Eye (tissue), 1 donor: ENCODE results near the gene KRTAP5-2.
"Not testable (repeated sequence)": the region's sequence is repeated elsewhere in the genome, so short reads cannot be mapped to it uniquely, and the experiment has no call there.

Experiments used
- DNase-seq: peaks from one replicate; pipeline ENCODE4 v3.0.0-alpha.2; 2015

The KRTAP5-2 gene

GRCh38 chr11:1597994-1598380 is at the start of gene KRTAP5-2:
KRTAP5-2 (minus strand) TSS chr11:1598294; CDS start chr11:1598250, 44 bp downstream.
- DNase-seq: no peak

- not testable (repeated sequence) for DNase-seq
Observed at GRCh38 chr11:1646540-1646939, 48.4 kb upstream of the KRTAP5-2 start.

GRCh38 chr11:1645357-1645821 is 47.3 kb upstream of the KRTAP5-2 start:
- DNase-seq: no peak

GRCh38 chr11:1644601-1645356 is 46.7 kb upstream of the KRTAP5-2 start:
- no peak for DNase-seq

- DNase-seq: no peak
Observed at GRCh38 chr11:1643146-1643690, 45.1 kb upstream of the KRTAP5-2 start.

GRCh38 chr11:1642288-1643145 is 44.4 kb upstream of the KRTAP5-2 start:
- DNase-seq: no peak

- no peak for DNase-seq
Observed at GRCh38 chr11:1641096-1641495, 43.0 kb upstream of the KRTAP5-2 start.

GRCh38 chr11:1640076-1640946 is 42.2 kb upstream of the KRTAP5-2 start:
- DNase-seq: peak; percentile 64

- no peak for DNase-seq
Observed at GRCh38 chr11:1639666-1640065, 41.6 kb upstream of the KRTAP5-2 start.

GRCh38 chr11:1639102-1639620 is 41.1 kb upstream of the KRTAP5-2 start:
- DNase-seq: peak; percentile 56

GRCh38 chr11:1638344-1638743 is 40.2 kb upstream of the KRTAP5-2 start:
- no peak for DNase-seq

- no peak for DNase-seq
Observed at GRCh38 chr11:1637628-1638027, 39.5 kb upstream of the KRTAP5-2 start.

GRCh38 chr11:1636291-1636950 is 38.3 kb upstream of the KRTAP5-2 start:
- no peak for DNase-seq

GRCh38 chr11:1633864-1634263 is 35.8 kb upstream of the KRTAP5-2 start:
- DNase-seq: no peak

GRCh38 chr11:1632053-1632714 is 34.1 kb upstream of the KRTAP5-2 start:
- DNase-seq: no peak

GRCh38 chr11:1631066-1631568 is 33.0 kb upstream of the KRTAP5-2 start:
- no peak for DNase-seq

GRCh38 chr11:1630271-1630670 is 32.2 kb upstream of the KRTAP5-2 start:
- peak; percentile 15 for DNase-seq

- DNase-seq: no peak
Observed at GRCh38 chr11:1629326-1630185, 31.5 kb upstream of the KRTAP5-2 start, which contains the start of gene KRTAP5-5. KRTAP5-5 (plus strand) TSS chr11:1629775; CDS start chr11:1629841, 66 bp downstream.

GRCh38 chr11:1628506-1629325 is 30.6 kb upstream of the KRTAP5-2 start:
- DNase-seq: peak; percentile 87
